ENCODE data around the gene RAD23A. TPM values are rescaled to one million over a fixed set of nuclear protein-coding genes. Genes with fewer than 3 reads are reported as not detected.

Gene RAD23A
- total RNA-seq, 1 donor from 2014 or later, result 202 TPM

DNA sequence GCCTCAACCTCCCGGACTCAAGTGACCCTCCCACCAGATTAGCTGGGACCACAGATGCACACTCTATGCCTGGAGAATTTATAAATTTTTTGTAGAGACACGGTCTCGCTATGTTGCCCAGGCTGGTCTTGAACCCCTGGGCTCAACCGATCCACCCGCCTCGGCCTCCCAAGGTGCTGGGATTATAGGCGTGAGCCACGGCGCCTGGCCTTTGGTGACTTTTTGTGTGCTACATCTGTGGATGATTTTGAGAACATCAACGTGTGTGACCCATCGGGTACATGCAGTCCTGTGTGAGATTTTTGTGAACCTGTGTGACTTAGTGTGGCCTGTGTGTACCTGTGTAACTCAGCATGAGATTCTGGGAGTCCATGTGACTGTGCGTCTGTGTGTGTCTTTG, 41.1 kb downstream of the RAD23A start:
- no peaks in the 10 kb centered on the region for H3K9me3 Mint-ChIP-seq
- no peak overlapping the region for H3K27ac Mint-ChIP-seq
- intact Hi-C loops (cut with micrococcal nuclease), result no loop called here
- no peaks in the 10 kb centered on the region for H3K36me3 Mint-ChIP-seq (ENCODE audit: low read depth)
- no peak overlapping the region for H3K4me3 Mint-ChIP-seq
- DNase-seq (ENCODE audit: low spot score), result no peak
- H3K4me1 Mint-ChIP-seq (ENCODE audit: low read depth), result no peaks in the 10 kb centered on the region
- peaks cover 6% of the 10 kb centered on the region for H3K27me3 Mint-ChIP-seq (ENCODE audit: insufficient read depth)

DNA sequence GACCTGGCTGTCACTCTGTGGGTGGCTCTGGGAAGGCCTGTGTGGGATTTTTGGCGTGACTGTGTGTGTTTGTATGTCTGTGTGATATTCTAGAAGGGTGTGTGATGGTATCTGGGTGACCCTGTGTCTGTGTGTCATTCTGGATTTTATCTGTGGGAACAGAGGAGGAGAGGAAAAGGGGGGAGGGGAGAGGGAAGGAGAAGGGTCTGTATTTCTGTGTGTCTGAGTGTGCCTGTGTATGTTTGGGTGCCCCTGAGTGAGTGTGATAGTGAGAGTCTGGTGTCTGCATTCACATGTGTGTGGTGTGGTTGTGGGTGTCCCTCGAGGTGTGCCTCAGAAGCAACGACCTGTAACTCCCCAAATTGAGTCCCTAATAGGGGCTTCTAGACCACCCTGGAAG, 41.5 kb downstream of the RAD23A start:
- Mint-ChIP-seq H3K4me3 (no peak overlapping the region), H3K27me3 (ENCODE audit: insufficient read depth) (peaks cover 7% of the 10 kb centered on the region), H3K9me3 (no peaks in the 10 kb centered on the region), H3K4me1 (ENCODE audit: low read depth) (no peaks in the 10 kb centered on the region), H3K36me3 (ENCODE audit: low read depth) (no peaks in the 10 kb centered on the region), H3K27ac (no peak overlapping the region)
- DNase-seq (ENCODE audit: low spot score), result no peak
- intact Hi-C loops (cut with micrococcal nuclease), result no loop called here

DNA sequence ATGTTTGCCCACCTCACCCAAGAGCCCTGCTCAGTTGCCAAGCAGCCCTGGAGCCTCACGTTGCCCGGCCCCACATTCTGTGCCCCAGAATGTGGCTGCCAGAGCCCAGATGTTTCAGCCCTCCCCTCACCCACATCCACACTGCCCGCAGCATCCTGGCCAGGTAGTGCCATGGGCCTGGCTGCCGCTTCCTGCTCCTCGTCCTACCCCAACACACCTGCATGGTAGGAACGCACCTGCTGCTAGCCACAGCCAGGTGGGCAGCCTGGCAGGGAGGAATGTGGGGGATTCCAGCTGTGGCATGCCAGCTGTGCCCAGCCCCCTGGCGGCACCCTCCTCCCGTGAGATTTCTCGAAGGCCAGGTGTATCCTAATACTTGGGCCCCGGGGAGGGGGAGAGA, 42.1 kb downstream of the RAD23A start:
- Mint-ChIP-seq H3K9me3 (no peaks in the 10 kb centered on the region), H3K4me1 (ENCODE audit: low read depth) (no peaks in the 10 kb centered on the region), H3K4me3 (no peak overlapping the region), H3K27ac (no peak overlapping the region), H3K36me3 (ENCODE audit: low read depth) (no peaks in the 10 kb centered on the region), H3K27me3 (ENCODE audit: insufficient read depth) (peaks cover 9% of the 10 kb centered on the region)
- no peak for DNase-seq (ENCODE audit: low spot score)
- intact Hi-C loops (cut with micrococcal nuclease), result no loop called here

DNA sequence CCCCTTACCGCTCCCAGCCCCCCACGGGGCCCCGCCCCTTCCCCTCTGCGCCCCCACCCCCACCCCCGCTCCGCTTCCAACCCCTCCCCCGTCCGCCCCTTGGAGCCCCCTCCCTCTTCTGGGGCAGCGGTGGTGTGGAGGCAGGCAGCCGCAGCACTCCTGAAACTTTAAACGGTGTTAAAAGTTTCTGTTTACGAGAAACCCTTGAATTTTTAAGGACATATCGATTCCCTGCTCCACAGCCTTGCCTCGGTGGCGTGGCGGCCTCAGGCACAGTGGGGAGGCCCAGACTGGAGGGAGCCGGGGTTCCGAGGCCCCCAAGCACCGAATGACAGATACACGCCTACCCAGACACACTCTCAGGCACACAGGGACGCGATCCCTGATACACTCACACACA, 44.8 kb downstream of the RAD23A start:
- Mint-ChIP-seq H3K27ac (no peak overlapping the region), H3K27me3 (ENCODE audit: insufficient read depth) (peaks cover 23% of the 10 kb centered on the region), H3K4me3 (no peak overlapping the region), H3K4me1 (ENCODE audit: low read depth) (peaks cover 7% of the 10 kb centered on the region), H3K9me3 (no peaks in the 10 kb centered on the region), H3K36me3 (ENCODE audit: low read depth) (peaks cover 2% of the 10 kb centered on the region)
- no peak for DNase-seq (ENCODE audit: low spot score)
- intact Hi-C loops (cut with micrococcal nuclease), result no loop called here

DNA sequence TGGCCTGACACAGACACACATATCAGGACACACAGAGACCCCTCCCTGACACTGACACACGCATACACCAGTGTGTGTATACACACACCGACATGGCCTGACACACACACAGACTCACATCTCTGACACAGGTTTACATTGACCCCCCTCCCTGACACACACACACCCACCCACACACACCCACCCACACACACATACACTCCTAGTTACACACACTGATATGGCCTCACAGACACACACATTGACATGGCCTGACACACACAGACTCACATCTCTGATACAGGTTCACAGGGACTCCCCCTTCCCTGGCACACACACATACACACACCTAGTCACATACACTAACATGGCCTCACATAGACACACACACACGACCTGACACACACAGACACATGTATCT, 45.2 kb downstream of the RAD23A start:
- Mint-ChIP-seq H3K4me3 (no peak overlapping the region), H3K9me3 (no peaks in the 10 kb centered on the region)

DNA sequence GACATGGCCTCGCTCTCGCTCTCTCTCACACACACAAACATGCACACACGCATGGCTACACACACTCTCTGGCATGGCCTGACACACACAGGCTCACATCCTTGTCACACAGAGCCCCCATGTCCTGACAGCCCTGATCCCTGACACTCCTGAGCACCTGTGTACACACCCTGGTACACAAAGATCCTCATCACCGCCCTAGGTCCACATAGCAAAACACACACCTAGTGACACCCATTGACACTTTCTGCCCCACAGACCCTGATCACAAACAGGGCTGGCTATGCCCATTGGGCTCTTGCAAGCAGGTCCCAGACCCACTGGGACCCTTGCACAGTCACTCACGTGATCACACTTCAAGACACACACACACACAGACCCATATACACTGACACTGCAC, 45.6 kb downstream of the RAD23A start:
- Mint-ChIP-seq H3K9me3 (no peaks in the 10 kb centered on the region), H3K4me3 (no peak overlapping the region), H3K4me1 (ENCODE audit: low read depth) (peaks cover 7% of the 10 kb centered on the region), H3K27me3 (ENCODE audit: insufficient read depth) (peaks cover 24% of the 10 kb centered on the region), H3K36me3 (ENCODE audit: low read depth) (peaks cover 4% of the 10 kb centered on the region), H3K27ac (no peak overlapping the region)
- DNase-seq (ENCODE audit: low spot score), result no peak
- intact Hi-C loops (cut with micrococcal nuclease), result no loop called here

More for the DNA sequence above, 45.2 kb downstream of the RAD23A start:
- no peak for DNase-seq (ENCODE audit: low spot score)
- H3K27ac Mint-ChIP-seq, result no peak overlapping the region
- peaks cover 22% of the 10 kb centered on the region for H3K27me3 Mint-ChIP-seq (ENCODE audit: insufficient read depth)
- H3K4me1 Mint-ChIP-seq (ENCODE audit: low read depth), result peaks cover 7% of the 10 kb centered on the region
- intact Hi-C loops (cut with micrococcal nuclease), result no loop called here
- peaks cover 2% of the 10 kb centered on the region for H3K36me3 Mint-ChIP-seq (ENCODE audit: low read depth)

DNA sequence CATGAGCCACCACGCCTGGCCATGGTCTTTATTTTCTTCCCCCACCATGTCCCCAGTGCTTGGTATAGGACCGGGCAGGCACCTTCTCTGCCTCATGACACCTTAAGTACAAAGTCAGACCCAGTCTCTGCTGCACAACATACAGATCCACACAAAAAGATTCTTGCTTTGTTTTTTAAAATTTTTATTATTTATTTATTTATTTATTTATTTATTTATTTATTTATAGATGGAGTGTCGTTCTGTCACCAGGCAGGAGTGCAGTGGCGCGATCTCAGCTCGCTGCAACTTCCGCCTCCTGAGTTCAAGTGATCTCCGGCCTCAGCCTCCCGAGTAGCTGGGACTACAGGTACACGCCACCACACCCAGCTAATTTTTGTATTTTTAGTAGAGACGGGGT, 47.1 kb downstream of the RAD23A start:
- Mint-ChIP-seq H3K36me3 (ENCODE audit: low read depth) (peaks cover 4% of the 10 kb centered on the region), H3K27ac (no peak overlapping the region), H3K27me3 (ENCODE audit: insufficient read depth) (peaks cover 29% of the 10 kb centered on the region), H3K4me1 (ENCODE audit: low read depth) (peaks cover 7% of the 10 kb centered on the region), H3K9me3 (no peaks in the 10 kb centered on the region), H3K4me3 (no peak overlapping the region)
- intact Hi-C loops (cut with micrococcal nuclease), result no loop called here
- no peak for DNase-seq (ENCODE audit: low spot score)

DNA sequence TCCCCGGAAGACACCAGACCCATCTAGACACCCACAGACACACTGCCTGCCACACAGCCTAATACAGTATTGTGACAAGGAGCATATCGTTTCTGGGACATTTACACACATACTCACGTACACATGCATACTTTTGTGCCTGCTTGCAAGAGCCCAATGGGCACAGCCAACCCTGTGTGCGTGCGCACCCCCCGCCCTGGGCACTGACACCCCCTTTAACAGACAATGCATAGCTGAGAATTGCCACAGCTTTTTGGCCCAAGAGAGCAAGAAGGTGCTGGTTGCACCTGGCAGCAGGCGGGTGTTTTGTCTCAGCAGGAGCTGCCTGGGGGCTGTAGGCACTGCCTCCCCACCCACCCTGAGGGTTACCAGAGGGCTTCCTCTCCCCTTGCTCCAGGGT, 47.9 kb downstream of the RAD23A start:
- H3K4me1 Mint-ChIP-seq (ENCODE audit: low read depth), result peaks cover 7% of the 10 kb centered on the region
- intact Hi-C loops (cut with micrococcal nuclease), result no loop called here
- no peak overlapping the region for H3K27ac Mint-ChIP-seq
- no peaks in the 10 kb centered on the region for H3K9me3 Mint-ChIP-seq
- H3K27me3 Mint-ChIP-seq (ENCODE audit: insufficient read depth), result peaks cover 29% of the 10 kb centered on the region
- peak overlapping the region; percentile 73 for H3K4me3 Mint-ChIP-seq
- DNase-seq (ENCODE audit: low spot score), result no peak
- peaks cover 4% of the 10 kb centered on the region for H3K36me3 Mint-ChIP-seq (ENCODE audit: low read depth)

DNA sequence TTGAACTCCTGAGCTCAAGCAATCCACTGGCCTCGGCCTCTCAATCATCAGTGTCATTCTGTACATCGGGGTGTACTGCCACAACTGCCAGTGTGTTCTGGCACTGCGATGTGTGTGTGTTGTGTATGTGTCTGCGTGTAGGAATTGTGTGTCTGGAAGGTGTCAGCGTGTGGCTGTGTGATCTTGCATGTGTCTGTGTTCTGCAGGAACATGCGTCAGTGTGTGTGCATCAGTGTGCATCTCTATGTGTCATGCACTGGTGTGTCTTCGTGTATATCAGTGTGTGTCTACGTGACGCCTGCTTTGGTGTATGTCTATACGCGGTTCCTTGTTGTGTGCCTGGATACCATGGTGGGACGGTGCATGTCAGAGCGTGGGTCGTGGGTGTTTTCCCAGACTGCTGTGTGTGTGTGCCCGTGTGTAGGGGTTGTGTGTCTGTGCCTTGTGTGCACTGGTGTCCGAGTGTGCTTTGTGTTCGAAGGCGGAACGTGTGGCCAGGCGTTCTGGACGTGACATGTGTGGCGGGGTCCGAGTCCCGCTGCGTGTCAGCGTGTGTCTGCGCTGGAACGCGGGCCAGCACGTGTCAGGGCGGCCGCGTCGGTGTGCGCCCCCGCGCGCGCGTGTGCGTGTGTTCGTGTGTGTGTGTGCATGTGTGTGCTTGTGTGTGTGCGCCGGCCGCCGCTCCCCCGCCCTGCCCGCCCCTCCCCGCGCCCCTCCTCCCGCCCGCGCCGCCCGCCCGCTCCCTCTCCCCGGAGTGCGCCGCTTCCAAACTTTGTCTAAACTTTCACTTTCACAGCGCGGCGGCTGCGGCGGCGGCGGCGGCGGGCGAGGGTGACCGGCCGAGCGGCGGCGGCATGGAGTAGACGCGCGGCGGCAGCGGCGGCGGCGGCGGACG, 49.3 kb downstream of the RAD23A start, which contains the start of gene NFIX:
NFIX (plus strand) TSS at position 775 of the 895 bp plus-strand sequence. CDS start 363 bp downstream, outside the sequence.
- intact Hi-C loops (cut with micrococcal nuclease), result no loop called here
- peak within 1 kb of the TSS; percentile 20 for H3K27ac Mint-ChIP-seq

DNA sequence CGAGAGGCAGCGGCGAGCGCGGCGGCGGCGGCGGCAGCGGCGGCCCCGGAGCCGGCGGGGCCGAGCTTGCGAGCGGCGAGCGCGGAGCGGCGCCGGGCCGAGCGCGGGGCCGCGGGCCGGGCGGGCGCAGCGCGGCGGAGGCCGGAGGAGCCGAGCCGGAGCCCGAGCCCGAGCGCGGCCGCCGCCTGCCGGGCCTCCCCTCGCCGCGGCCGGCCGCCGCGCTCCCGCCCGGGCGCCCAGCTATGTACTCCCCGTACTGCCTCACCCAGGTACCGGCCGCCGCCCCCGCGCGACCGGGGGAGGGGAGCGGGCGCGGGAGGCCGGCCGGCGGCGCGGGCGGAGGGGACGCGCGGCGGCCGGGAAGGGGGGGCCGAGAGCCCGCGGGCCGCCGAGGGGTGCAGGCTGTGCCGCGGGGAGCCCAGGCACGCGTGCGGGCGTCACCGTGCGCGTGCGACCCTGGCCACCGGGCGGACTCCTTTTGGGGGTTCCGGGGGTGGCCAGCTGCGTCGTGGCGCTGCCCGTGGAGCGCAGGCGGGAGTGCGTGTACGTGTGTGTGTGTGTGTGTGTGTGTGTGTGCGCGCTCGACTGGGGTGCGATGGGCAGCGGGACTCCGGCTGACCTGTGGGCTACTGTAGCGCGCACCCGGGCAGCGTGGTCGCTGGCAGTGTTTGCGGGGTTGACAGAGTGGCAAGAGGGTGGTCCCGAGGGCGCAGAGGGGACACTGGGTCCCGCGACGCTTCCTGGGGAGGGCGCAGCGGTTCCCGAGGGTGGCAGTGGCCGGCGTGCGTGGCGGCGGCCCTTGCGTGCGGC, 50.1 kb downstream of the RAD23A start:
- H3K9me3 Mint-ChIP-seq, result no peaks in the 10 kb centered on the region
- peaks cover 4% of the 10 kb centered on the region for H3K36me3 Mint-ChIP-seq (ENCODE audit: low read depth)
- intact Hi-C loops (cut with micrococcal nuclease), result no loop called here
- no peak overlapping the region for H3K27ac Mint-ChIP-seq
- no peak for DNase-seq (ENCODE audit: low spot score)
- H3K27me3 Mint-ChIP-seq (ENCODE audit: insufficient read depth), result peaks cover 31% of the 10 kb centered on the region
- H3K4me3 Mint-ChIP-seq, result peak overlapping the region; percentile 57
- H3K4me1 Mint-ChIP-seq (ENCODE audit: low read depth), result peaks cover 7% of the 10 kb centered on the region

More for the DNA sequence above, 49.3 kb downstream of the RAD23A start, which contains the start of gene NFIX:
- Mint-ChIP-seq H3K4me1 (ENCODE audit: low read depth) (peaks cover 7% of the 10 kb centered on the region), H3K36me3 (ENCODE audit: low read depth) (peaks cover 4% of the 10 kb centered on the region), H3K9me3 (no peaks in the 10 kb centered on the region), H3K27me3 (ENCODE audit: insufficient read depth) (peaks cover 29% of the 10 kb centered on the region), H3K4me3 (peak within 1 kb of the TSS; percentile 93)
- peak; percentile 57 for DNase-seq (ENCODE audit: low spot score)

DNA sequence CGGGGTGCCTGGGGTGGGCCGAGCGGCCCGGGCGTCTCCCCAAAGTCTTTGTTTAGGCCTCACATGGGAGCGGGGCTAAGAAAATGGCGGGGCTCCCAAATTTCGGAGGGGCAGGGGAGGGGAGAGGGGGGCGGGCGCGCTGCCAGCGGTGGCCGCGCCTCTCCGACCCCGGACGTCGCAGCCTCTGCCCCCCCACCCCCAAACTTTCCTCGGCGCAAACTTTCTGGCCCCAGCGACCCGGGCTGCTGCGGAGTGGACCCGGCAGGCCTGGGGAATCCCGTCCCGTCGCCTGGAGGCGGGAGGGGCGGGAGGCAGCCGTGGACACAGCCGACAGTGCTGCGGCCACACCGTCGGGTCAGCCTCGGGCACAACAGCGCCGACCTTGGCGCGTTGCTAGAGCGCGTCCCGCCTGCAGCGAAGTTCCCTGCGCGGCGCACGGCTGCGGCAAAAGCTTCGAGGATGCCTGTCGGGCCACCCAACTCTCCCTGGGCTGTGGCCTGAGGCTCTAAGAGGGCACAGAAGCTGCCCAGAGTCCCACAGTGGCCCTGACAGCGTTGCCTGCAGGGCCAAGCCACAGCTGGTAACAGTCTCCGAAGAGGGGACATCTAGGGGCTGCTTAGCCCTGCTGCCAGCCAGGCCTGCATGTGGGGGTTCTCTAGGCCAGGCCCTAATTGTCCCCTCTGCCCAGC, 50.9 kb downstream of the RAD23A start:
- DNase-seq (ENCODE audit: low spot score), result no peak
- no peak overlapping the region for H3K27ac Mint-ChIP-seq
- H3K9me3 Mint-ChIP-seq, result no peaks in the 10 kb centered on the region
- H3K36me3 Mint-ChIP-seq (ENCODE audit: low read depth), result peaks cover 4% of the 10 kb centered on the region
- H3K4me1 Mint-ChIP-seq (ENCODE audit: low read depth), result peaks cover 7% of the 10 kb centered on the region
- H3K4me3 Mint-ChIP-seq, result peak overlapping the region; percentile 57
- intact Hi-C loops (cut with micrococcal nuclease), result no loop called here
- peaks cover 31% of the 10 kb centered on the region for H3K27me3 Mint-ChIP-seq (ENCODE audit: insufficient read depth)

DNA sequence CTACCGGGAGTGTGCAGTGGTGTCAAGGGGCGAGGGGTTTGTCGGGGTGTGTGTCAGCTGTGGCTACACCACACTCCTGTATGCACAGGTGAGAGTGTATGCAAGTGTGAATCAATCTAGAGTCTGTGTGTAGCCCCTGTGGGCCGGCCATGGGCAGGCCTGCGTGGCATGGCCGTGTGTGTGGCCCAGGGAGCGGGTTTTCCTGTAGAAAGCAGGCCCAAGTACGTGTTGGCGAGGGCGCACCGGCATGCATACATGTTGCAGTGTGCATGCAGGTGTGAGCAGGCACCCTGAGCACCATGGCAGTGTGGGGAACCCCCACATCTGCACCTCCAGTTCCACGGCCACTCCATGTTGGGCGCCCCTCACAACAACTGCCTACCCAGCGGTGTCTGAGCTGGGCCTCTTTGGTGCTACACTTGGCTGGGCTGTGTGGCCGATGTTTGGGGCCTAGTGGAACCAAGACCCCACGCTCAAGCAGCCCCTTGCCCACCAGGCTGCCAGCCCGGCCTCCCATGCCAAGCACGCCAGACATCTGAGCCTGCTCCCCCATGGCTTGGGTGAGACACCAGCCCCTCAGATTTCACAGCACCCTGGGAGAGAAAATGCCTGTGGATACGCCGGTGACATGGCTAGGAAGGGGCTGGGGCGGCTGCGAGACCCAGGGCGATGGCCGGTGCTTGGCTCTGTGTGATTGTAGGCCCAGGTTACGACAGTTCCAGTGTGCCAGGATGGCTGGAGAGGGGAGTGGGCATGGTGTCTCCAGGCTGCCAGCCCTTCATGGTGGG, 51.7 kb downstream of the RAD23A start:
- Mint-ChIP-seq H3K4me1 (ENCODE audit: low read depth) (peaks cover 7% of the 10 kb centered on the region), H3K9me3 (no peaks in the 10 kb centered on the region), H3K27me3 (ENCODE audit: insufficient read depth) (peaks cover 28% of the 10 kb centered on the region), H3K36me3 (ENCODE audit: low read depth) (peaks cover 4% of the 10 kb centered on the region), H3K27ac (no peak overlapping the region), H3K4me3 (peak overlapping the region; percentile 57)
- no peak for DNase-seq (ENCODE audit: low spot score)
- intact Hi-C loops (cut with micrococcal nuclease), result no loop called here
